ENCODE results near the gene PKD1L1. TPM values are rescaled to one million over a fixed set of nuclear protein-coding genes. Genes with fewer than 3 reads are reported as not detected.

PKD1L1 gene
- polyA plus RNA-seq, 1 of the 3 experiments (the other 2 are of a cell fraction), result 0.10 TPM

DNA sequence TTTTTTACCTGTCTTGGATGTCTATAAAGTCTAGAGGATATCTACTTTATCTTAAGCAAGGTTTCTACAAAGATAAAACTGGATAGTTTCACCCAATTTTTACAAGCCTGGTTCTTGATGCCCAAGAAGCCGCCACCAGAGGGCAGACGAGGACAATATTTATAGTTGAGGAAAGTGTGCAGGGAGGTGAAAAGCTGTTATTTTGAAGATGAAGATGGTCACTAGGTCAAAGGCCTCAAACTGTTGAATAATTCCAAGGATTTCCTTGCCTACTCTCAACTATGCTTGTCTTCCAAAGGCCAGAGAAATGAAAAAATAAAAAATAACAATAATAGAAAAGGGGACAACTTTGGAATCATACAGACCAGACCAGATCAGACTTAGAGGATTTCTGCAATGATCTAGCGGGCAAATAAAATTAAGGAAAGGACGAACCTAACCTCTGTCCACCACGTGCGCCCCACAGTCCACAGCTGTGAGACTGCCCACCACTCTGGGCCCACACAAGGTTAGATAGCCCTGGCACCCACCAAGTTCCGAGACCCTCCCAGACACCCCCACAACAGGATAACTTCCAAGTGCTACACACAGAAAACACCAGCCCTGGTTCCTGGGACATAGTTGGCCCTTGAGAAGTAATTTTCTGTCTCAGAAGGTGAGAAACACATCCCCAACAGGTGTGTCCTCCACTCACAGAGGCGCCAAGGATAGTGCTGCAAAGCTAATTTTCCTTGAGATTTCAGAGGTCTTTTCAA is 2.8 kb downstream of the PKD1L1 start:
- Histone ChIP-seq H3K9me2 (no peaks in the 10 kb centered on the region), H3K27ac (ENCODE audit: low read depth in 2 of 2, low read length in 1 of 2) (no peak overlapping the region), H3K9ac (no peak overlapping the region), H3K9me3 (no peaks in the 10 kb centered on the region), H3K36me3 (replicated peaks in 1 of 2; ENCODE audit: control insufficient read depth in 1 of 2, insufficient read depth in 2 of 2, low read length in 1 of 2) (no peaks in the 10 kb centered on the region), H4K20me1 (ENCODE audit: insufficient read depth) (no peaks in the 10 kb centered on the region), H3K79me2 (ENCODE audit: insufficient read depth) (no peaks in the 10 kb centered on the region), H3K4me1 (ENCODE audit: control insufficient read depth in 1 of 2, insufficient read depth in 2 of 2, low read depth in 1 of 2, low read length in 1 of 2) (peaks cover 24 to 35% of the 10 kb centered on the region in 2 experiments), H3K4me2 (no peak overlapping the region), H3K4me3 (ENCODE audit: low read depth in 2 of 2, low read length in 1 of 2) (no peak overlapping the region), H3K27me3 (ENCODE audit: insufficient read depth) (no peaks in the 10 kb centered on the region), H2AFZ (ENCODE audit: low read depth) (no peak overlapping the region), H3F3A (replicated peaks; ENCODE audit: insufficient read depth) (peaks cover 16% of the 10 kb centered on the region)
- POLR2A ChIA-PET, result interaction anchor here (0.8 to 1.5 kb wide), 4 partner anchors 19 to 158 kb away, joined by 3 to 5 read pairs (median 4); no protein-coding TSS in a partner anchor
- CTCF ChIA-PET, result interaction anchor here (0.6 to 12.4 kb wide), 86 partner anchors 9 to 743 kb away, joined by 3 to 221 read pairs (median 5); partner anchors contain the start of gene HUS1
- 40% methylated on average over 8 of the region's 8 CpGs for WGBS (ENCODE audit: low lambda C conversion rate)
- TF ChIP-seq, protein P1, sequence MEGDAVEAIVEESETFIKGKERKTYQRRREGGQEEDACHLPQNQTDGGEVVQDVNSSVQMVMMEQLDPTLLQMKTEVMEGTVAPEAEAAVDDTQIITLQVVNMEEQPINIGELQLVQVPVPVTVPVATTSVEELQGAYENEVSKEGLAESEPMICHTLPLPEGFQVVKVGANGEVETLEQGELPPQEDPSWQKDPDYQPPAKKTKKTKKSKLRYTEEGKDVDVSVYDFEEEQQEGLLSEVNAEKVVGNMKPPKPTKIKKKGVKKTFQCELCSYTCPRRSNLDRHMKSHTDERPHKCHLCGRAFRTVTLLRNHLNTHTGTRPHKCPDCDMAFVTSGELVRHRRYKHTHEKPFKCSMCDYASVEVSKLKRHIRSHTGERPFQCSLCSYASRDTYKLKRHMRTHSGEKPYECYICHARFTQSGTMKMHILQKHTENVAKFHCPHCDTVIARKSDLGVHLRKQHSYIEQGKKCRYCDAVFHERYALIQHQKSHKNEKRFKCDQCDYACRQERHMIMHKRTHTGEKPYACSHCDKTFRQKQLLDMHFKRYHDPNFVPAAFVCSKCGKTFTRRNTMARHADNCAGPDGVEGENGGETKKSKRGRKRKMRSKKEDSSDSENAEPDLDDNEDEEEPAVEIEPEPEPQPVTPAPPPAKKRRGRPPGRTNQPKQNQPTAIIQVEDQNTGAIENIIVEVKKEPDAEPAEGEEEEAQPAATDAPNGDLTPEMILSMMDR (IDR thresholded peaks at IDR 0.05), result peak; percentile 99
- TF ChIP-seq EZH2phosphoT487 (IDR thresholded peaks at IDR 0.05; ENCODE audit: borderline replicate concordance, low read depth) (no peak), EP300 (IDR thresholded peaks at IDR 0.05; ENCODE audit: borderline replicate concordance in 1 of 2, low read depth in 1 of 2, low read length in 1 of 2) (no peak), SMC3 (IDR thresholded peaks at IDR 0.05; ENCODE audit: low read depth, low read length) (peak; percentile 90), CHD2 (IDR thresholded peaks at IDR 0.05; ENCODE audit: low read length, partially characterized antibody) (peak; percentile 20), RAD21 (IDR thresholded peaks at IDR 0.05; ENCODE audit: low read length) (peak; percentile 93), RCOR1 (IDR thresholded peaks at IDR 0.05; ENCODE audit: low read length) (0 out of 2 replicates have a peak, but pooled peaks have one; percentile 32), RFX5 (IDR thresholded peaks at IDR 0.05; ENCODE audit: low read length) (0 out of 2 replicates have a peak, but pooled peaks have one; percentile 14), RXRA (IDR thresholded peaks at IDR 0.05; ENCODE audit: borderline replicate concordance, low read depth) (no peak), MEF2A (IDR thresholded peaks at IDR 0.05; ENCODE audit: borderline replicate concordance, low read depth) (no peak), ELF1 (IDR thresholded peaks at IDR 0.05) (no peak), GATA2 (CRISPR knock-in tag; IDR thresholded peaks at IDR 0.05) (no peak), NRF1 (IDR thresholded peaks at IDR 0.05; ENCODE audit: low read depth, low read length) (peak; percentile 13; the same call in 1 of the 2 replicates)
- TF ChIP-seq, protein P2, sequence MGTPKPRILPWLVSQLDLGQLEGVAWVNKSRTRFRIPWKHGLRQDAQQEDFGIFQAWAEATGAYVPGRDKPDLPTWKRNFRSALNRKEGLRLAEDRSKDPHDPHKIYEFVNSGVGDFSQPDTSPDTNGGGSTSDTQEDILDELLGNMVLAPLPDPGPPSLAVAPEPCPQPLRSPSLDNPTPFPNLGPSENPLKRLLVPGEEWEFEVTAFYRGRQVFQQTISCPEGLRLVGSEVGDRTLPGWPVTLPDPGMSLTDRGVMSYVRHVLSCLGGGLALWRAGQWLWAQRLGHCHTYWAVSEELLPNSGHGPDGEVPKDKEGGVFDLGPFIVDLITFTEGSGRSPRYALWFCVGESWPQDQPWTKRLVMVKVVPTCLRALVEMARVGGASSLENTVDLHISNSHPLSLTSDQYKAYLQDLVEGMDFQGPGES (IDR thresholded peaks at IDR 0.05; ENCODE audit: low read depth, low read length), result no peak
- TF ChIP-seq, protein P3, sequence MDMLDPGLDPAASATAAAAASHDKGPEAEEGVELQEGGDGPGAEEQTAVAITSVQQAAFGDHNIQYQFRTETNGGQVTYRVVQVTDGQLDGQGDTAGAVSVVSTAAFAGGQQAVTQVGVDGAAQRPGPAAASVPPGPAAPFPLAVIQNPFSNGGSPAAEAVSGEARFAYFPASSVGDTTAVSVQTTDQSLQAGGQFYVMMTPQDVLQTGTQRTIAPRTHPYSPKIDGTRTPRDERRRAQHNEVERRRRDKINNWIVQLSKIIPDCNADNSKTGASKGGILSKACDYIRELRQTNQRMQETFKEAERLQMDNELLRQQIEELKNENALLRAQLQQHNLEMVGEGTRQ (IDR thresholded peaks at IDR 0.05; ENCODE audit: borderline replicate concordance, low read depth, low read length), result no peak
- TF ChIP-seq, protein P4, sequence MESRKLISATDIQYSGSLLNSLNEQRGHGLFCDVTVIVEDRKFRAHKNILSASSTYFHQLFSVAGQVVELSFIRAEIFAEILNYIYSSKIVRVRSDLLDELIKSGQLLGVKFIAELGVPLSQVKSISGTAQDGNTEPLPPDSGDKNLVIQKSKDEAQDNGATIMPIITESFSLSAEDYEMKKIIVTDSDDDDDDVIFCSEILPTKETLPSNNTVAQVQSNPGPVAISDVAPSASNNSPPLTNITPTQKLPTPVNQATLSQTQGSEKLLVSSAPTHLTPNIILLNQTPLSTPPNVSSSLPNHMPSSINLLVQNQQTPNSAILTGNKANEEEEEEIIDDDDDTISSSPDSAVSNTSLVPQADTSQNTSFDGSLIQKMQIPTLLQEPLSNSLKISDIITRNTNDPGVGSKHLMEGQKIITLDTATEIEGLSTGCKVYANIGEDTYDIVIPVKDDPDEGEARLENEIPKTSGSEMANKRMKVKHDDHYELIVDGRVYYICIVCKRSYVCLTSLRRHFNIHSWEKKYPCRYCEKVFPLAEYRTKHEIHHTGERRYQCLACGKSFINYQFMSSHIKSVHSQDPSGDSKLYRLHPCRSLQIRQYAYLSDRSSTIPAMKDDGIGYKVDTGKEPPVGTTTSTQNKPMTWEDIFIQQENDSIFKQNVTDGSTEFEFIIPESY (IDR thresholded peaks at IDR 0.05; ENCODE audit: borderline replicate concordance, low read depth), result no peak
- TF ChIP-seq, protein P5, sequence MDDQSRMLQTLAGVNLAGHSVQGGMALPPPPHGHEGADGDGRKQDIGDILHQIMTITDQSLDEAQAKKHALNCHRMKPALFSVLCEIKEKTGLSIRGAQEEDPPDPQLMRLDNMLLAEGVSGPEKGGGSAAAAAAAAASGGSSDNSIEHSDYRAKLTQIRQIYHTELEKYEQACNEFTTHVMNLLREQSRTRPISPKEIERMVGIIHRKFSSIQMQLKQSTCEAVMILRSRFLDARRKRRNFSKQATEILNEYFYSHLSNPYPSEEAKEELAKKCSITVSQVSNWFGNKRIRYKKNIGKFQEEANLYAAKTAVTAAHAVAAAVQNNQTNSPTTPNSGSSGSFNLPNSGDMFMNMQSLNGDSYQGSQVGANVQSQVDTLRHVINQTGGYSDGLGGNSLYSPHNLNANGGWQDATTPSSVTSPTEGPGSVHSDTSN (IDR thresholded peaks at IDR 0.05), result no peak
- DNase-seq, result peak; percentile 74

All from SK-N-SH (cell line).